KG1 (cell line): ENCODE measurements around the gene KIAA1671.

Experiments
- DNase-seq: peaks from one replicate; lab custom pipeline; 2025; lab: John Stamatoyannopoulos, UW

KIAA1671 gene

GRCh38 chr22:24952837-24953383, 394 bp downstream of the KIAA1671 start:
- DNase-seq, result no peak

DNA sequence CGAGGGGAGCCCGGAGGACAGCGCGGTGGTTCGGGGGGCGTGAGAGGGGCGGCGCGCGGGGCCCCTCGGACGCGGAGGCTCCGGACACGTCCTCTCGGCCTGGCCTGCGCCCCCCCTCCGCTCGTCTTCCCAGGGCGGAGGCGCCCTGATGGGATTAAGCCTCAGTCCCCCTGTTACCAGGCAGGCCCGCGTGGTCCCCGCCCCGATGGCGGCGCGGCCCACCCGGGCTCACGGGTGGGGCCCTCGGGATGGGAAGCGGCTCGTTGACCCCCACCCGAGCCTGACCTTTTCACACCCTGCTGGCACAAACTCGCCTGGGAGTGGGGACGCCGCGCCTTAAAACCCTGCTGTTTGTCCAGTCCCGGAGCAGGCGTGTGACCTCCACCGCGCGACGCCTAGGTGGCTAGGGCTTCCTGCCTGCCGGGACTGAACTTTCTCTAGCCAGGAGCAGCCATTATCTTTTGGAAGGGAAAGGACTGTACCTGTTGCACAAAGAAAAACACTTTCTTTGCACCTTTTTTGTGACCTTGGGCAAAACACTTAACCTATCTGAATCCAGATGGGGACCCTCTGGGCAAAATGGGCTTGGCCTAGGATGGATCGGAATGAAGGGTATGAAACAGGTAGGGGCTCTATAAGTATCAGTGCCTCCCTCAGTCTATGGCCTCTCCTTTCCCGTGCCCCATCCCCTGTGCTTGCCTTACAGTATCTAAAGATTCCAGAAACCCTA, 1.0 kb downstream of the KIAA1671 start:
- DNase-seq, result no peak

GRCh38 chr22:24954114-24954463, 1.6 kb downstream of the KIAA1671 start:
- DNase-seq, result no peak

- no peak for DNase-seq
Measured at GRCh38 chr22:24954856-24955255, 2.3 kb downstream of the KIAA1671 start.

GRCh38 chr22:24957043-24957442, 4.5 kb downstream of the KIAA1671 start:
- DNase-seq, result no peak

DNA sequence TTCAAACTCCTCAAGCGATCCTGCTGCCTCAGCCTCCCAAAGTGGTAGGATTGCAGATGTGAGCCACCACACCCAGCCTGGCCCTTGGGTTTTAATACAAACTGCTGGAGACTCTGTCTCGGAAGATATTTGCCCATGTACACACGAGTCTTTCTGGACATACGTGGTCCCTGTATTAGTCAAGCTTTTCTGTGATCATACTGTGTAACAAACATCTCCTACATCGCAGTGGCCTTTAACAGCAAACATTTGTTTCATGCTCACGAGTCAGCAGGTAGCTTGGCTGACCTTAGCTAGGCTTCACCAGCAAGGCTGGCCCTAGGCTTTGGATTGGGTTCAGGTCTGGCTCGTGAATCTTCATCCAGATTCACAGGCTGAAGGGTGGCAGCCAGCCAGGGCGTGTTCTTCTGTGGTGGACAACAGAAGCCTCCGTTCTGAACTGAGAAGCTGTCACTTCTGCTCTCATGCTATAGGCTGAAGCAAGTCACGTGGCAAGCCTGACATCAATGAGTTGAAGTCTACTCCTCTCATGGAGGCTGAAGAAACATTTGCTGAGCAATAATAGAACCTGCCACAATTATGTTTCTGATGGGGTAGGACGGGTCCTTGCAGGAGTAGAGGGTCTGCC, 8.8 kb downstream of the KIAA1671 start:
- DNase-seq, result no peak

DNA sequence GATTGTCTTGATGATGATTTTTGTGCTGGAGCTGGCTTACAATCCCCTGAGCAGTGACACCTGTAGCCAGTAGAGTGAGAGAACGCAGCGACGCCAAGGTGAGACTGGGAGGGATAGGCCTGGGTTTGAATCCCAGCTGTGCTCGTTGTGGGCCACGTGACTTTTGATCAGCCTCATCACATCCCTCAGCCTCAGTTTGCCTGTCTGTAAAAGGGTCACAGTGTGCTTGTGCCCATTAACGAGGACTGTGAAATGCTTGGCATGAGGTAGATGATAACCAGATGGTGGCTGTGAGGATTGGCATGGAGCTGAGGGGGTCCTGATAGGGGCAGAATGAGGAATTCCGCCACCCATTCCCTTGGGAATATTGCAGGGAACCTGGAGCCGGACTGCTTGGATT, 9.6 kb downstream of the KIAA1671 start:
- DNase-seq, result no peak

GRCh38 chr22:24962835-24963234, 10.3 kb downstream of the KIAA1671 start:
- DNase-seq, result no peak

GRCh38 chr22:24964441-24964840, 11.9 kb downstream of the KIAA1671 start:
- no peak for DNase-seq

DNA sequence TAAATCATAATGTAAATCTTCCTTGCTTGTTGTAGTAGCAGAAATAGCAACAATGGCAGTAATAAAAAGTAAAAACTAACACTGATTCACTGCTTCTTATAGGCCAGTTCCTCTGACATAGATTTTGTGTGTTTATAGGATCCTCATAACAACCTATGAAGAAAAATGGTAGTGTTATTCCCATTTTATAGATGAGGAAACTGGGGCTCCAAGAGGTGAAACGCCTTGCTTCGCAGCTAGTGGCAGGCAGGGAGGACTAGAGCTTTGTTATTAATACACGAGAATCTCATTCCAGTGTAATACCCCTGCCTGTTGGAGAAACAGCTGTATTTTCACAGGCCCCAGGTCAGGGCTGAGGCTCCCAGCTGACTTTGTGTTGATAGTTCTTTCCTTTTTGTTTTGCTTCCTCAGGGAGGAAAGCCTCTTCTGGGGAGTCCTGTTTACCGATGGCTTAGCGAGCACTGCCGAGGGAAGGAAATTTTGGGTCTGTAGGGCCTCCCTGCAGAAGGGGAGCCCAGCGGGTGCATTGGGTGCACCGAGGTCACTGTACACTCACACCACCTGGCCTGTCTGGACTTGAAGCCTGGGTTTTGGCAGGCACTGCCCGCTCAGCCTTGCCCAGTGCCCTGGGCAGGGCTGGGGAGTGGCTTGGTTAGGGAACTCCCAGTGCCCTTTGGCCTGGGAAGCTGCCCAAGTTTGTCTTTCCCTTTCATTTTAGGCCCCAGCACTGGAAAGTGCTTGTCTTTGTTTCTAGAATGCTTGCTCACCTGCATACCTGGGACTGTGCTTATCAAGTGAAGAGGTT, 13.5 kb downstream of the KIAA1671 start:
- DNase-seq, result no peak

DNA sequence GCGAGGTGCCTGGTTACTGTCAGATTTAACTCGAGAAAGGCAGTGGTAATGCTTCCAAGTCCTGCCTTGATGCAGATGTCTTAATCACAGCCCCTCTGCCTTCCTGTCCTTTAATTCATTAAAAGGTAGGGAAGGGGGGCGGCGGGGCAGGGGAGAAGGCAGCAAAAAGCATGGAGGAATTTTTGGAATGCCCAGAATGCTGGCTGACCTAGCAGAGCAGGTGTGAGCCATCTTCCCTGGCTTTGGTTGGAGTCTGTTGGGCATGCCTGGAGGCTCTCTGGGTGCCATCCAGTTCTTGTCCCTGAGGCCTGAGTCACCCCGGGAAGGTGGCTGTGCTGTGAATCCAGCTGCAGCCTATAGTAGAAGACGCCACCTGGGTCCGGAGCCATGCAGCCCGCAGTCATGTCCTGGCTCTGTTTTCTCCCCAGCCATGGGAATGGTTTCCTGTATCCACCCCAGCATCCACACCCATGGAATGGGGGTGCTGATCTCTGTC, 15.6 kb downstream of the KIAA1671 start:
- no peak for DNase-seq

DNA sequence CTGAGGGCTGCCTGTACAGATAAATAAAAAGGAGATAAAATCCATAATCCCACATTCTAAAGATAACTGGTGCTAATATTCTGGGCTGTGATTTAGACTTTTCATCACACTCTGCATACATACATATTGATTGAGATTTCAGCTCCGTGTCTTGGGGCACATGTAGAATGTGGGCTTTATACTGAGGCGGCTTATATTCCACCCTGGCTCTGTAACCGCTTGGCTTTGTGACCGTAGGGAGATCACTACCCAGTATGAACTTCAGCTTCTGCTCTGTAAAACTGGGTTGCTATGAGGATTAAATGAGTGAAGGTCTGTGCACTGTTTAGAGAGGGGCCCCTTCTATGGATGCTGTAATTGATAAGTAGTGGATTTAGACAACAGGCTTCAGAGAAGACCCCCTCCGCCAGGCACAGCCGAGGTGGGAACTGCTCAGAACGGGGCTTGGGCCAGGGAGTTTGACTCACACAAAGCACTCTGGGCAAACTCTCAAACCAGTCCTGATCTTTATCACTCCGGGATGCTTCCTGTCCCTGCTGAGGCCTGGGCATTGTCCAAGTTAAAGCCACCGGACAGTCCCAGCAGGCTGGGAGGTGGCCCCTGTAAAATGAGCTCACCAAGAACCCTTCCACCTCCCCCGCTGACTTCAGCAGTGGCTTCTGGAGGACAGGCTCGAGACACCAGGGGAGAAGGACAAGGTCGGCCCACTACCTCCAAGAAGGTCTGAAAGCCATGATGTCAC, 17.2 kb downstream of the KIAA1671 start:
- DNase-seq, result no peak

GRCh38 chr22:24972369-24972768, 19.9 kb downstream of the KIAA1671 start:
- DNase-seq, result no peak

DNA sequence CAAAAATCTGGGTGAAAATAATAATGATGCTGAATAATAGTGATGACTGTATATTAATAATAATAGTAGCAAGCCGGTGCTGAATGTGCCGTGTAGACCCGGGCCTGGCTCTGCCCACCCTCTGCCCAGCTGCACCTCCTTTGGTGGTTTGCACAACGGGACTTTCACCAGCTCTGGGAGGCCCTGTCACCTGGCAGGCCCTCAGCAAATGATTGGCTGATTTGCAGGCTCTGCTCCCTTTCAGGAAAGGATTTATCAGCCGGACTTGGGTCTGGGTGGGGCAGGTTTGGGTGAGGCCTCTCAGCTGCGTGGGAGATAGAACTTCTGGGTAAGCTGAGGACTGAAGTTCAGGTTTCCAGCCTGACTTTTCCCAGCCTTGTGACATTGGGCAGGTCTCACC, 21.4 kb downstream of the KIAA1671 start:
- DNase-seq, result no peak

GRCh38 chr22:24975125-24975640, 22.7 kb downstream of the KIAA1671 start:
- DNase-seq, result no peak

GRCh38 chr22:24975813-24976341, 23.4 kb downstream of the KIAA1671 start:
- no peak for DNase-seq

- DNase-seq, result no peak
Measured at GRCh38 chr22:24976442-24977218, 24.1 kb downstream of the KIAA1671 start.

GRCh38 chr22:24977370-24978221, 25.1 kb downstream of the KIAA1671 start:
- no peak for DNase-seq

- DNase-seq, result no peak
Measured at GRCh38 chr22:24978308-24978707, 25.8 kb downstream of the KIAA1671 start.

DNA sequence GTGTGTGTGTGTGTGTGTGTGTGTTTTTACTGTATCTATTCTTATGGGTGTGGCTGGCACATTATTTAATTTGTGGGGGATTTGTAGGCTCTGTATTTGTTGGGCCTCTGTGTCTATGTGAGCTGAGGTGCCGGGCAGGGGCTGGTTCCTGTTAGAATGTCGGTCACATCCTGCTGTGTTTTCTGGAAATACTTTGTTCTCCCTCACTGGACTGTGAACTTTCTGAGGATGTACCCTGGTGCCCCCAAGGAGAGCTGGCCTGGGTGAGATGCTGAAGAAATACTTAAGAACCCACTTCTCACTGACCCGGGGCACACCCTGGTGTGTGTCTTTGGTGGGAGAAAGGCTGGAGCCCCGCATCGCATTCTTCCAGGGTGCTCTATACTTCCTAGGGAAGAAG, 28.6 kb downstream of the KIAA1671 start:
- DNase-seq, result no peak
